Ishikawa (cell line): ENCODE results near the gene CARD9.

Source experiments
- CEBPB ChIP-seq: IDR thresholded peaks from 2 replicates; pipeline ENCODE4 v1.6.1; 2012
- EGR1 ChIP-seq: IDR thresholded peaks from 2 replicates; pipeline ENCODE4 v1.6.1; 2012
- EP300 ChIP-seq: IDR thresholded peaks from 2 replicates; pipeline ENCODE4 v1.6.1; 2012; ENCODE audit warnings: borderline replicate concordance
- MAX ChIP-seq: IDR thresholded peaks from 2 replicates; pipeline ENCODE4 v1.6.1; 2012
- NFIC ChIP-seq: IDR thresholded peaks from 2 replicates; pipeline ENCODE4 v1.6.1; 2012
- RAD21 ChIP-seq: IDR thresholded peaks from 2 replicates; pipeline ENCODE4 v1.6.1; 2012; ENCODE audit warnings: low read depth
- REST ChIP-seq: IDR thresholded peaks from 2 replicates; pipeline ENCODE4 v1.6.1; 2012; ENCODE audit warnings: low read depth, mild to moderate bottlenecking
- TAF1 ChIP-seq: IDR thresholded peaks from 2 replicates; pipeline ENCODE4 v1.6.1; 2012; ENCODE audit warnings: low read depth, mild to moderate bottlenecking
- TEAD4 ChIP-seq: IDR thresholded peaks from 2 replicates; pipeline ENCODE4 v1.6.1; 2012
- USF1 ChIP-seq: IDR thresholded peaks from 2 replicates; pipeline ENCODE4 v1.6.1; 2012
- YY1 ChIP-seq: IDR thresholded peaks from 2 replicates; pipeline ENCODE4 v1.6.1; 2012; ENCODE audit warnings: low read depth
- ZBTB7A ChIP-seq: IDR thresholded peaks from 2 replicates; pipeline ENCODE4 v1.6.1; 2012; ENCODE audit warnings: low read depth

- TF ChIP-seq CEBPB: no peak
- no peak for TF ChIP-seq MAX
- no peak for TF ChIP-seq YY1
- no peak for TF ChIP-seq TAF1
- TF ChIP-seq EGR1: no peak
- no peak for TF ChIP-seq EP300
- no peak for TF ChIP-seq RAD21
- no peak for TF ChIP-seq REST
- TF ChIP-seq NFIC: no peak
- TF ChIP-seq TEAD4: no peak
- TF ChIP-seq USF1: no peak
- no peak for TF ChIP-seq ZBTB7A
These were observed 5.3 kb downstream of the CARD9 start for GRCh38 chr9:136368190-136368589.
